Fibroblast of peridontal ligament (primary cell): Measurements from ENCODE around the gene TAOK1.

Source experiments
- DNase-seq: peaks from one replicate; pipeline ENCODE4 v3.0.0-alpha.2; 2010; ENCODE audit errors: extremely low read depth

TAOK1 gene

DNA sequence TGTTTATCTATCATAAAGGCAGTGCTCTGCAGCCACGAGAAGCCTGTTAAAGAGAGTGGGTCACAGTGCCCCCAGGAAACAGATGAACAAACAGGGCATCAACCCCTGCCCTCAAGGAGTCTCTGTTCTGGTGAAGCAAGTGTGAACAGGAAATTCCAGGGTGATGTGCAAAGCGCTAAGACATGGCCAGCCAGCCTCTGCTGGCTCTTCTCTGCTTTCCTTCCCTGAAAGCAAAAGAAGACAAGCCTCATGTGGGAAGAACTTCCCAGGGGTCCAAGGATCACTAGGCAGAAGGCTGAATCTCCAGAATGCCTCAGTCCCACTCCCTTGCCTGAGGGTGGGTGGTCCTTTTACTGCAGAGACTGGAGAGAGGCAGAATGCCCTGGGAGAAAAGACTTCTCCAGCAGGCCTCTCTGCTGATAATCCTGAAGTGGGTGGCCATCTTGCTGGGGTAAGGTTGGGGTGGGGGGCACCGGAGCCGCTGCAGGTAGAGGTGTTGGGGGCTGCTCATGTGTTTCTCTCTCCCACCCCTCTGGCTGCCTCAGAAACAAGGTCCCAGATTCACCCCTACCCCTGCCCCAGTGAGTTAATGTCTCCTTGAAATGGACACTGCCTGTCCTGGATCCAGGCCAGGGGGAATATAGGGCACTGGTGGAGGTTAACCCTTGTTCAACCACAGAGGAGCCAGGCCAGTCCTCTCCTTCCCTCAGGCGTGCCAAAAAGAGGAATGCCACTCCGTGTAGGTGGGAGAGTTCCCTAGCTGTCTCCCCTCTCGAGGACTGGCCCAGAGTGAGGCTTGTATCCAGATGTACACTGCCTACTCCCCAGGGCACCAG lies 205.2 kb downstream of the TAOK1 start:
- no peak for DNase-seq

DNA sequence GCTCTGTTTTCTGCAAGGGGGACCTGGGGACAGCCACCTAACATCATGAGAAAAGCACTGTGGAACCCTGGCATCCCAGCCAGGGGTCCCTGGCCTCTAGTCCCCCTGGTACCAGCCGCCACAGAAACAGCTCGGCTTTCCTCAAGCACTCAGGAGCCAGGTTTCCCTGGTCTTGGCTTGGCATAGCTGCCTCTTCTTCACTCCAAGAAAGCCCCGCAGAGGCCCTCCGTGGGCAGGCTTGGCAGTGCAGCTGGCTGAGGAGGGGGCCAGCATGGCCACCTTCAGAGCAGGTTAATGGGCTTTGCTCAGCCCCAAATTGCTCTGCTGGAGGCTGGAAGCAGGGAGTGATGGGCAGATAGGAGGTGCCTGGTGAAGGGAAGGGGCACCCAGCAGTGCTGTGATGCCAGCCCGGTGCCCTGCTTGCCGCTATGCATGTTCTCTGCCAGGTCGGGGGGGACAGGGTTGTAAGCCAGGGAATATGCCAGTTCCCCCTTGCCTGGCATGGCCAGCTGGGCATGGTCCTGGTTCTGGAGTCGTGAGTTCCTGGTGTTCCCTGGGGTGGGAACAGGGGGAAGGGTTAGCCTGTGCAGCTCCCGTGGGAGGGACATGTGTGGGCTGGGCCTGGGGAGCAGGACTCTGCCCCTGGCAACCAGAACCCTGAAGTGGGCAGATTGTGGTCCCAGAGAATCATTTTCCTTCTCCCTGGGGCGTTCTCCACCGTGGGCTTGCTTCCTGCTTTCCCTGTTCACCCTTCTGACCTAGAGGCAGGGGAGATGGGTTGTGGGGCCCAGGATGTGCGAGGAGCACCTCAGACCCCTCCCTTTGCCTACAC lies 206.0 kb downstream of the TAOK1 start:
- DNase-seq = no peak

DNA sequence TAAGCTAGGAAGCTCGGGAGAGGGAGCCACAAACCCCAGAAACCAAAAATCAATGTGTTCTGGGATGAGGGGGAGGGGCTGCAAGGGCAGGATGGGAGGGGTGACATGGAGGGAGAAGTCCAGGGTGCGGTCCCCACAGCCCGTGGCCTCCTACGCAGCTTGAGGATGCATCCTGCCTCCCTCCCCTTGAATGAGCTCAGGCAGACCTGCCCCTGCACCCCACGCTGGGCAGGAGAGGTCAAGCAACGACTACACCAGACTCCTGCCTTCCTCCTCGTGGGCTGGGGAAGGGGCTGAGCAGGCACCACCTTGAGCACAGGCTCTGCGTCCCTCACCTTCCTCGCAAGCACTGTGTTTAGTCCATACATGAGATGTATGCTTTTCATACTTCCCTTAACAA lies 206.6 kb downstream of the TAOK1 start:
- DNase-seq = no peak

DNA sequence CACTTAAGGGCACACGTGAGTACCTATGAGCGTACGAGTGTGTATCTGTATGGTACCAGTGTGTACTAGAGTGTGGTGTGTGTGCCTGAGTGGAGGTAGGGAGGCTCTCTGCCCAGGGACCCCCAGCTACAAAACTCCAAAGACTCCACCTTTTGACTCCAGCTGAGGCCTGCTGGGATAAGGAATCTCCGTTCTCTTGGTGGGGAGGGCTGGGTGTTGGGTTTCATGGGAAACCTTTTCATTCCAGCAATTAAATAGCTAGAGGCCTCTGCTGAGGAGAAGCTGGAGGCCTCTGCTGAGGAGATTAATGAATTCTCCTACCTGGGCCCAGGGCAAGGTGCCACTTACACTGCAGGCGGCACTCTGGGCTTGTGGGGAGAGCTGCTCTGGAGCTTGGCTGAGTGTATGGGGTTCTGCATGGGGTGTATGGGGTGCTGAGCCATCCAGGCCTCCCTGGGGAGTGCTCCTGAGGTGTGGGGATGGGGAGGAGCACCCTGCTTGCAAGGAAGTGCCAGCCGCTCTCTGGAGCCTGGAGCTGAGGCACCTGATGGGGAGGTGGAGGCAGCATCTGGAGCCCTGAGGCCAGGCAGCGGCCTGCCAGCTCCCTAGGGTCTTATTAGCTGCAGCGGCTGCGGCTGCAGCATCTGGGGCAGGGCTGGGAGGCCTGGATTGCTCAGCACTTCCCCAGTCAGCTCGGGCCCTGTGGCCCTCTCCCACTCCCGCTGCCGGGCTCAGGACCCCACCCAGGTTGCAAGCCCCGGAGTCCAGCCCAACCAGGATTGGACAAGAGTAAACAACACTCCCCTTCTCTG lies 207.4 kb downstream of the TAOK1 start:
- DNase-seq = no peak
